ENCODE measurements around the gene DIP2B.

The DIP2B gene

GRCh38 chr12:50641566-50641965 lies 136.8 kb downstream of the DIP2B start:
- Histone ChIP-seq H3K27me3 (ENCODE audit: low read depth, low read length) (no peaks in the 10 kb centered on the region), H3K9me3 (ENCODE audit: control insufficient read depth in 1 of 2, low read length in 2 of 2) (no peaks in the 10 kb centered on the region), H3K36me3 (ENCODE audit: control insufficient read depth in 1 of 2, insufficient read depth in 2 of 2, low read length in 2 of 2) (peaks cover 0 to 15% of the 10 kb centered on the region in 2 donors), H3K27ac (ENCODE audit: low read length) (no peak overlapping the region), H3K4me1 (ENCODE audit: control insufficient read depth in 1 of 2, insufficient read depth in 2 of 2, low read length in 2 of 2) (peaks cover 0 to 8% of the 10 kb centered on the region in 2 donors), H3K4me3 (ENCODE audit: low read depth in 1 of 2, low read length in 2 of 2) (no peak overlapping the region)

DNA sequence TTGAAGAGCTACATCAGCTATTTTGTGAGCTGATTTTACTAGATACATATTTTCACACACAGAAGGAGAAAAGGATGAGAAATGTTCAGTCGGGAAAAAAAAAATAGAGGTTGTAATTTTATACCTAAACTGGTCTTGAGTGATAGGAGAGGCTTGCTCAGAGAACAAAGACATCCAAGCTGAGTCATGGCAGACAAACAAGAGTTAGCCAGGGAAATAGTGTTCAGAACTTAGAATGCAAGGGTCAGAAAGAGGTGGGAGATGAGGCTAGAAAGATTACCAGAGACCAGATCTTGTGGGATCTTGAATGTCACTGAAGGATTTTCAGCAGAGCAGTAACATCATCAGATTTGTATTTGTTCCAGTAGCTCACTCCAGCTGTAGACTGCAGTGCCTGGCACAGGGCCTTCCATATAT lies 137.3 kb downstream of the DIP2B start:
- Histone ChIP-seq H3K4me1 (ENCODE audit: control insufficient read depth in 1 of 2, insufficient read depth in 2 of 2, low read length in 2 of 2) (peaks cover 0 to 8% of the 10 kb centered on the region in 2 donors), H3K9me3 (ENCODE audit: control insufficient read depth in 1 of 2, low read length in 2 of 2) (no peaks in the 10 kb centered on the region), H3K4me3 (ENCODE audit: low read depth in 1 of 2, low read length in 2 of 2) (no peak overlapping the region), H3K27me3 (ENCODE audit: low read depth, low read length) (no peaks in the 10 kb centered on the region), H3K27ac (ENCODE audit: low read length) (no peak overlapping the region), H3K36me3 (ENCODE audit: control insufficient read depth in 1 of 2, insufficient read depth in 2 of 2, low read length in 2 of 2) (peaks cover 0 to 16% of the 10 kb centered on the region in 2 donors)

- Histone ChIP-seq H3K36me3 (ENCODE audit: control insufficient read depth in 1 of 2, insufficient read depth in 2 of 2, low read length in 2 of 2) (peaks cover 0 to 18% of the 10 kb centered on the region in 2 donors), H3K4me1 (ENCODE audit: control insufficient read depth in 1 of 2, insufficient read depth in 2 of 2, low read length in 2 of 2) (peaks cover 0 to 2% of the 10 kb centered on the region in 2 donors), H3K9me3 (ENCODE audit: control insufficient read depth in 1 of 2, low read length in 2 of 2) (no peaks in the 10 kb centered on the region), H3K27me3 (ENCODE audit: low read depth, low read length) (no peaks in the 10 kb centered on the region), H3K4me3 (ENCODE audit: low read depth in 1 of 2, low read length in 2 of 2) (no peak overlapping the region), H3K27ac (ENCODE audit: low read length) (no peak overlapping the region)
Measured at GRCh38 chr12:50642761-50643160, 138.0 kb downstream of the DIP2B start.

- Histone ChIP-seq H3K36me3 (ENCODE audit: control insufficient read depth in 1 of 2, insufficient read depth in 2 of 2, low read length in 2 of 2) (peaks cover 0 to 8% of the 10 kb centered on the region in 2 donors), H3K27ac (ENCODE audit: low read length) (no peak overlapping the region), H3K27me3 (ENCODE audit: low read depth, low read length) (no peaks in the 10 kb centered on the region)
Measured at GRCh38 chr12:50647031-50647430, 142.2 kb downstream of the DIP2B start.

GRCh38 chr12:50647479-50647878 lies 142.7 kb downstream of the DIP2B start:
- Histone ChIP-seq H3K4me3 (ENCODE audit: low read depth in 1 of 2, low read length in 2 of 2) (no peak overlapping the region), H3K27me3 (ENCODE audit: low read depth, low read length) (no peaks in the 10 kb centered on the region), H3K4me1 (ENCODE audit: control insufficient read depth in 1 of 2, insufficient read depth in 2 of 2, low read length in 2 of 2) (no peaks in the 10 kb centered on the region), H3K36me3 (ENCODE audit: control insufficient read depth in 1 of 2, insufficient read depth in 2 of 2, low read length in 2 of 2) (peaks cover 0 to 3% of the 10 kb centered on the region in 2 donors), H3K9me3 (ENCODE audit: control insufficient read depth in 1 of 2, low read length in 2 of 2) (no peaks in the 10 kb centered on the region), H3K27ac (ENCODE audit: low read length) (no peak overlapping the region)

More at GRCh38 chr12:50647031-50647430, 142.2 kb downstream of the DIP2B start:
- H3K4me3 ChIP-seq (ENCODE audit: low read depth in 1 of 2, low read length in 2 of 2), result no peak overlapping the region
- H3K9me3 ChIP-seq (ENCODE audit: control insufficient read depth in 1 of 2, low read length in 2 of 2), result no peaks in the 10 kb centered on the region
- no peaks in the 10 kb centered on the region for H3K4me1 ChIP-seq (ENCODE audit: control insufficient read depth in 1 of 2, insufficient read depth in 2 of 2, low read length in 2 of 2)

DNA sequence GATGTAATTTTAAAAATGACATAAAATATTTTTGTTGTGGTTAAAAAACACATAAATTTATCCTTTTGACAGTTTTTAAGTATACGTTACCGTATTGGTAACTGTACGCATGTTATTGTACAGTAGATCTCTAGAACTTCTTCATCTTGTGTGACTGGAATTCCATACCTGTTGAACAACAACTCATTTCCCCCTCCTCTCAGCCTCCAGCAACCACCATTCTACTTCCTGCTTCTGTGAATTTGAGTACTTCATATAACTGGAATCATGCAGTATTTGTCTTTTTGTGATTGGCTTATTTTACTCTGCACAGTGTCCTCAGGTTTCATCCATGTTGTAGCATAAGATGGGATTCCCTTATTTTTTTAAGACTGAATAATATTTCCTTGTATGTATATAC lies 145.5 kb downstream of the DIP2B start:
- Histone ChIP-seq H3K4me1 (ENCODE audit: control insufficient read depth in 1 of 2, insufficient read depth in 2 of 2, low read length in 2 of 2) (no peaks in the 10 kb centered on the region), H3K4me3 (ENCODE audit: low read depth in 1 of 2, low read length in 2 of 2) (no peak overlapping the region), H3K27ac (ENCODE audit: low read length) (no peak overlapping the region), H3K36me3 (ENCODE audit: control insufficient read depth in 1 of 2, insufficient read depth in 2 of 2, low read length in 2 of 2) (peaks cover 0 to 3% of the 10 kb centered on the region in 2 donors), H3K9me3 (ENCODE audit: control insufficient read depth in 1 of 2, low read length in 2 of 2) (no peaks in the 10 kb centered on the region), H3K27me3 (ENCODE audit: low read depth, low read length) (no peaks in the 10 kb centered on the region)

DNA sequence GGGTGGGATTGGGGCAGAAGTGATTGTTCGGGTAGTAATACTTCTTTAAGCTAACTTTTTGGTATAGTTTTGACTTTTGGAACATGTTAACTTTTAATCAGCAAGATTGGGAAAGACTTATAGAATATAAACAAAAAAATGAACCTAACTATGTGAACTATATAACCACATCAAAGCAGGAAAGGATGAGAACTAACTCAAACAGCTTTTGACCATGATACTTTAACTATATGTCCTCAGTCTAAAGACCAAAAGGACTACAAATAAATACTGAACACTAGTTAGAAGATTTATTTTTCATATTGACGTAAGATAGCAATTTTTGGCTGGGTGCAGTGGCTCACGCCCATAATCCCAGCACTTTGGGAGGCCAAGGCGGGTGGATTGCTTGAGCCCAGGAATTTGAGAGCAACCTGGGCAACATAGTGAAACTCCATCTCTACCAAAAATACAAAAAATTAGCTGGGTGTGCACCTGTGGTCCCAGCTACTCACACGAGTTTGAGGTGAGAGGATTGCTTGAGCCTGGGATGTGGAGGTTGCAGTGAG lies 150.7 kb downstream of the DIP2B start:
- Histone ChIP-seq H3K27ac (ENCODE audit: low read length) (no peak overlapping the region), H3K4me1 (ENCODE audit: control insufficient read depth in 1 of 2, insufficient read depth in 2 of 2, low read length in 2 of 2) (no peaks in the 10 kb centered on the region), H3K27me3 (ENCODE audit: low read depth, low read length) (no peaks in the 10 kb centered on the region), H3K9me3 (ENCODE audit: control insufficient read depth in 1 of 2, low read length in 2 of 2) (no peaks in the 10 kb centered on the region), H3K4me3 (ENCODE audit: low read depth in 1 of 2, low read length in 2 of 2) (no peak overlapping the region), H3K36me3 (ENCODE audit: control insufficient read depth in 1 of 2, insufficient read depth in 2 of 2, low read length in 2 of 2) (no peaks in the 10 kb centered on the region)

DNA sequence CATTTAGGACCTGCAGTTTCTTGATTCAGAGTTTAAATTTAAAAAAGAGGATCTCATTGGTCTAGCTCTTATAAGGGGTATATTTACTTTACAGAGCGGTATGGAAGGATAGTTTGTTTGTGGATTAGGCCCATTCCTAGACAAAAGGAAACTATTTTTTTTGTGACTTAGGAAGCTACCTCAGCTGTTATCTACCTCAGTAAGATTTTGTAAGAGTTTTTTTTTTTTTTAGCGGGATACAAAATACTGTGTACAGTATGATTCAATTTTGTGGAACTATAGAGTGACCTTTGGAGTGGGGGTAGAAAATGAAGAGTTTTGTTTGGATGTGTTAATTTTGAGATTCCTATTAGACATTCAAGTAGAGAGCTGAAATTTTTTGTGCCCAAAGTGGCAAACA lies 154.5 kb downstream of the DIP2B start:
- no peaks in the 10 kb centered on the region for H3K9me3 ChIP-seq (ENCODE audit: control insufficient read depth in 1 of 2, low read length in 2 of 2)
- no peak overlapping the region for H3K4me3 ChIP-seq (ENCODE audit: low read depth in 1 of 2, low read length in 2 of 2)
- no peaks in the 10 kb centered on the region for H3K4me1 ChIP-seq (ENCODE audit: control insufficient read depth in 1 of 2, insufficient read depth in 2 of 2, low read length in 2 of 2)
- H3K27me3 ChIP-seq (ENCODE audit: low read depth, low read length), result no peaks in the 10 kb centered on the region
- H3K27ac ChIP-seq (ENCODE audit: low read length), result no peak overlapping the region
- H3K36me3 ChIP-seq (ENCODE audit: control insufficient read depth in 1 of 2, insufficient read depth in 2 of 2, low read length in 2 of 2), result no peaks in the 10 kb centered on the region

GRCh38 chr12:50659690-50660424 lies 155.1 kb downstream of the DIP2B start:
- no peak overlapping the region for H3K4me3 ChIP-seq (ENCODE audit: low read depth in 1 of 2, low read length in 2 of 2)
- H3K9me3 ChIP-seq (ENCODE audit: control insufficient read depth in 1 of 2, low read length in 2 of 2), result no peaks in the 10 kb centered on the region
- H3K27me3 ChIP-seq (ENCODE audit: low read depth, low read length), result no peaks in the 10 kb centered on the region
- no peaks in the 10 kb centered on the region for H3K4me1 ChIP-seq (ENCODE audit: control insufficient read depth in 1 of 2, insufficient read depth in 2 of 2, low read length in 2 of 2)
- no peaks in the 10 kb centered on the region for H3K36me3 ChIP-seq (ENCODE audit: control insufficient read depth in 1 of 2, insufficient read depth in 2 of 2, low read length in 2 of 2)
- H3K27ac ChIP-seq (ENCODE audit: low read length), result no peak overlapping the region

- H3K27ac ChIP-seq (ENCODE audit: low read length), result no peak overlapping the region
Measured at GRCh38 chr12:50660425-50660822, 155.6 kb downstream of the DIP2B start.

DNA sequence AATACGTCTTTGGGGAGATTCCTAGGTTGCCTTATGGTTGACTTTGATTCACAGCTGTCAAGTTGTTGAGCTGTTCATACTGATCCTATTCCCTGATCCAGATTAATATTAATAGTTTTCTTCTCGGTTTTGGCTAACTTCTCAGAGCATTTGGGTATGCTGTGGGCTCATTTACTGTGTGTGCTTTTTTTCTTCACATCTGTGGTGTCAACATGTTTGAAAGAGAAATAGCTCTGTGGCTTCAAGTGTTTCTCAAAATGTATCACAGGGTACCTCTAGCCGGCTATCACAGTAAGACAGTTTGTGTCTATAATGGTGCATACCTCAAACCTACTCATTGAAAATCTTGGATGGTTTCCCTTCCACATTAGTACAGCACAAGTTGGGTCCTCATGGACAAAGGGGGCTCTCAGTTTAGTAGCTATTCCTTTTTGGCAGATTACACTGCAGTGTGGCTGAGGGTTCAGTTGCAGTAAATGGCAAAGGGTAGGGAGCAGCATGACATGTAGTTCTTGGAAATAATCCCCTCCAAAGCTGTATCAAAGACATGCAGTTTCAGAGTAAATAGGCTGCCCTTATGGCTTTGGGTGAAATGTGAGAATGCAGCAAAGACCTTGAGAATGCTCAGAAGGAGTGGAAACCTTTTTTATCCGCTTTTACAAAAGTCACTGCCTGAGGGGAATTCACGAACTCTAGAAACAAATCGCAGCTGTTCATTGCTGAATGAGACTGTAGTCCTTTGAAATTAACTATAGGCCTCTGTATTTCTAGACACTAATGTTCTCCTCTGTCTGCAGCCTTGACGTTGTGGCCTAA lies 156.7 kb downstream of the DIP2B start:
- no peaks in the 10 kb centered on the region for H3K4me1 ChIP-seq (ENCODE audit: control insufficient read depth in 1 of 2, insufficient read depth in 2 of 2, low read length in 2 of 2)
- no peaks in the 10 kb centered on the region for H3K27me3 ChIP-seq (ENCODE audit: low read depth, low read length)
- no peaks in the 10 kb centered on the region for H3K36me3 ChIP-seq (ENCODE audit: control insufficient read depth in 1 of 2, insufficient read depth in 2 of 2, low read length in 2 of 2)
- H3K9me3 ChIP-seq (ENCODE audit: control insufficient read depth in 1 of 2, low read length in 2 of 2), result no peaks in the 10 kb centered on the region
- H3K4me3 ChIP-seq (ENCODE audit: low read depth in 1 of 2, low read length in 2 of 2), result no peak overlapping the region
- H3K27ac ChIP-seq (ENCODE audit: low read length), result no peak overlapping the region

More at GRCh38 chr12:50660425-50660822, 155.6 kb downstream of the DIP2B start:
- no peaks in the 10 kb centered on the region for H3K9me3 ChIP-seq (ENCODE audit: control insufficient read depth in 1 of 2, low read length in 2 of 2)
- H3K4me3 ChIP-seq (ENCODE audit: low read depth in 1 of 2, low read length in 2 of 2), result no peak overlapping the region
- no peaks in the 10 kb centered on the region for H3K4me1 ChIP-seq (ENCODE audit: control insufficient read depth in 1 of 2, insufficient read depth in 2 of 2, low read length in 2 of 2)
- H3K27me3 ChIP-seq (ENCODE audit: low read depth, low read length), result no peaks in the 10 kb centered on the region
- no peaks in the 10 kb centered on the region for H3K36me3 ChIP-seq (ENCODE audit: control insufficient read depth in 1 of 2, insufficient read depth in 2 of 2, low read length in 2 of 2)

Data from muscle layer of duodenum (tissue), 2 donors.